ENCODE data around the gene SPATA17.

The SPATA17 gene

DNA sequence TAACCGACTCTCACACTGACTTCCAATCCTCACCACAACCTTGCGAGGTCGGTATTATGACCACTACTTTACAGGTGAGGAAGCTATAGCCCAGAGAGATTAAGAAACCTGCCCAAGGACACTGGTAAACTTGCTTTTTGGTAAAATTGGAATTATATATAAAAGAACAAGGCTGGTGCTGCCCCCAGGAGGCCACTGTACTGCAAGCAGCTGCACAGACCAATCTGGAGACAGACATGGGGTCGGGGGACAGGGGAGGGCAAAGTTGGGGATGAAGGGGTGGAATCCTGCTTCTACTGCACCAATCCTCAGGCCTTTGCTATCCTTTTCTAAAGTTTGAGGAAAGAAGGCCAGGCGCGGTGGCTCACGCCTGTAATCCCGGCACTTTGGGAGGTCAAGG, 280.8 kb downstream of the SPATA17 start:
- DNase-seq (ENCODE audit: low read depth in 2 of 2) = no peak

DNA sequence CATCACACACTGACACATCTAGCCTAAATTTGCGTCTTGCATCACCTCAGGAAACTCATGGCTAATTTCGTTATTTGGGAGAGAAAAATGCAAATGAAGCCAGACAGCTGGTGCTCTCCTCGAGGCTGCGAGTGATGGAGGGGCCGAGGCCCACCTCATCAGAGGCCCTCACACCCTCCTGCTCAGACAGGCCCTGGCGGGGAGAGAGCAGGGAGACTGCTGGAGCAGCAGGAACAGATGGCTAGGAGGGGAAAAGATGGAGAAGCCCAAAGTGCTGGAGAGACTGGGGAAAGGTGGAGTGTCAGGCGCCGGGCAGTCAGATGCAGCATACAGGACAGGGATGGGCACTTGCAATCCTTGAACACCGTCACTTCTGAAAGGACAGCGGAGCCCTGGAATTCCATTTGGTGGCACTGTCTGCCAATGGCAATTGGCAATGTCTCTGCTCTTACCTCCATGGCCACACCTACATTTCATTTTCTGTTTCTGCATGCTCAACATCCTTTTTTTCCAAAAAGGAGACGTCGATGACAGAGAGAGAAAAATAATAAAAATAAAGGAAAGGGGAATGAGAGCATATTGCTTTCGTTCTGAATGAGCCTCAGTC, 286.2 kb downstream of the SPATA17 start:
- no peak for DNase-seq (ENCODE audit: low read depth in 2 of 2)

DNA sequence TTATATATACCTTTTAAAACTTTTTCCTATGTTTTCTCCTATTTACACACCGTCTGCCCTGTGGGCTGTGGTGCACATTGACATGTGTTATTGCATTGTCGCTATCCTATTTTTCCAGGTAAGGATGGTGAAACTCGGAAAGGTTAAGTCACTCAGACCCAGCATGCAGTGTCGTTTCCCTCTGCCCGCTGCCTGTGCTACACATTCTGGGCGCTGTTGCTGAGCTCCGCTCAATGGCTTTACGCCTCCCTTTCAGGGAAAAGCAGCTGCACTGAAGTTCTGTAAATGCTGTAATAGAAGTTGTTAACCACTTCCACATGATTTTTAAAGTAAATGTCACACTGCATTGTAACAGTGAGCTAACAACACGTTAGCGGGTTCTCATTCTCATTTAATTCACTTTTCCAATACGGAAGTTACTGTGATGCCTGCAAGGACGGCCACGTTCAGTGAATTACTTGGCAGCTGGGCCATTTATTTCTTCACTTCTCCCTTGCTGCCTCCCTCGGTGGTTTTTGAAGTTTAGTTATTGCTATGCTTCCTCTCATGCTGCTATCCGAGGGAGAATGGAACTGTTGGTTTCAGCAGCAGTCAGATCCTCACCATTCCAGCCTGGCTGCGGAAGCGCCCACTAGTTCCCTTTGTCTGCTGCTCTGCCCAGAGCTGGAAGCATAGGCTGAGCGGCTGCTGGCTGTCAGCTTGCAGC, 288.7 kb downstream of the SPATA17 start:
- no peak for DNase-seq (ENCODE audit: low read depth in 2 of 2)
